ENCODE measurements around the gene XYLT1.

Gene XYLT1

GRCh38 chr16:17128791-17129190, 342.0 kb downstream of the XYLT1 start:
- TF ChIP-seq CTCF (IDR thresholded peaks at IDR 0.05; ENCODE audit: borderline replicate concordance, control extremely low read depth, extremely low read depth, insufficient read depth, missing control alignments), result no peak

GRCh38 chr16:17126156-17126555, 344.6 kb downstream of the XYLT1 start:
- TF ChIP-seq CTCF (IDR thresholded peaks at IDR 0.05; ENCODE audit: borderline replicate concordance, control extremely low read depth, extremely low read depth, insufficient read depth, missing control alignments), result no peak
- no peak for DNase-seq (ENCODE audit: low spot score)
- in situ Hi-C loops (cut with MboI; ENCODE audit: low sequenced_read_pairs, unreplicated experiment), result no loop called here

More at GRCh38 chr16:17128791-17129190, 342.0 kb downstream of the XYLT1 start:
- DNase-seq (ENCODE audit: low spot score), result no peak
- in situ Hi-C loops (cut with MboI; ENCODE audit: low sequenced_read_pairs, unreplicated experiment), result no loop called here

DNA sequence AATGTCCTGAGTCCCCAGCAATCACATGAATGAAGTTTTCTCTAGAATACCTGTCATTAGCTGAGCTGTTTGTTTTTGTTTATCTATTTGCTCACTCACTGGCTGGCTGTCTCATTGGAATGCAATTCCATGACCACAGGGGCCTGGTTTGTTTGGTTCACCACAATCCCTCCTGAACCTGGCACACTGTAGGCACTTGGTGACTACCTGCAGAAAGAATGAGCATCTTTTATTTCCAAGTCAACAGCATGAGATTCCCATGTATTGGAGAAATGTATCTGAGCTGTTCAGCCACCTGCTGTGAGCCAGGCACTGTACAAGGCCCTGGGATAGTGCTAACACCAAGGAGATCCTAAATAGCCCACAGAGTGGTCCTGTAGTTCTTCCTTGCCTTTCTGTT, 345.1 kb downstream of the XYLT1 start:
- in situ Hi-C loops (cut with MboI; ENCODE audit: low sequenced_read_pairs, unreplicated experiment), result no loop called here
- TF ChIP-seq CTCF (IDR thresholded peaks at IDR 0.05; ENCODE audit: borderline replicate concordance, control extremely low read depth, extremely low read depth, insufficient read depth, missing control alignments), result no peak
- no peak for DNase-seq (ENCODE audit: low spot score)

DNA sequence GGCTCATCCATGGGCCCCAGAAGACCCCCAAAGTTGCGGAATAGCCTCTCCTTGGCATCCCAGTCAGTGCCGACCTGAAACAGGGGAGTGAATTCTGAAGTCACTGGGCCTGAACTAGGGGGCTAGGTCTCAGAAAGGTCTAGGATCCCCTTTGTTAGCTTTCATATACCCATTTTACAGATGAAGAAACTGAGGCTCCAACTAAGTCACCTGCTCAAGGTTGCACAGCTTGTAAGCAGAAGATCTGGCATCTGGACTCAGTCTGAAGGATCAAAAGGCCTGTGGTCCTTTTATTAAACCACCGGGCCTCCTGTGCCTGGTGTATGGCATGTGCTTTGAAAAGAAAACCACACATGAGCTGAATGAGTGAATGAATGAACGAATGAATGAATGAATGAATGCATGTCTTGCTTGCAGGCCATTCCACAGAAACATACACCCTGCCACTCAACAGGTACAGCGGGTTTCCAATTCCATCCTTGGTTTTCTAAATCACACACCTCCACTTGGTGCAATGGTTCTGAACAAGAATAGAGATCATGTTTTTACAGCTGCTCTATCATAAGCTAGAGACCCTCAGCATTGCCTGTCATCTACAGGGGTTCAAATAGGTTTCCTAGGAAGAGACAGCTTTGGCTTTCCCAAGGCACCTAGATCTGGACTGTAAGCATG, 352.7 kb downstream of the XYLT1 start:
- in situ Hi-C loops (cut with MboI; ENCODE audit: low sequenced_read_pairs, unreplicated experiment), result no loop called here
- DNase-seq (ENCODE audit: low spot score), result no peak
- no peak for TF ChIP-seq CTCF (IDR thresholded peaks at IDR 0.05; ENCODE audit: borderline replicate concordance, control extremely low read depth, extremely low read depth, insufficient read depth, missing control alignments)

- in situ Hi-C loops (cut with MboI; ENCODE audit: low sequenced_read_pairs, unreplicated experiment), result no loop called here
Measured at GRCh38 chr16:17116595-17117322, 354.0 kb downstream of the XYLT1 start.

GRCh38 chr16:17109413-17109812, 361.3 kb downstream of the XYLT1 start:
- in situ Hi-C loops (cut with MboI; ENCODE audit: low sequenced_read_pairs, unreplicated experiment), result no loop called here
- TF ChIP-seq CTCF (IDR thresholded peaks at IDR 0.05; ENCODE audit: borderline replicate concordance, control extremely low read depth, extremely low read depth, insufficient read depth, missing control alignments), result no peak
- DNase-seq (ENCODE audit: low spot score), result no peak

More at GRCh38 chr16:17116595-17117322, 354.0 kb downstream of the XYLT1 start:
- no peak for TF ChIP-seq CTCF (IDR thresholded peaks at IDR 0.05; ENCODE audit: borderline replicate concordance, control extremely low read depth, extremely low read depth, insufficient read depth, missing control alignments)
- no peak for DNase-seq (ENCODE audit: low spot score)
